Heart left ventricle (tissue), 16 donors: Measurements from ENCODE around the gene KLHL2. TPM values are rescaled to one million over a fixed set of nuclear protein-coding genes. Genes with fewer than 3 reads are reported as not detected.

ENCODE experiments used
- ATAC-seq, 4 donors: fragments of 200-7000 bp; cut with Tn5 transposase; one replicate each; pipeline ENCODE4 v1.9.1; 2020 to 2022; ENCODE audit warnings: moderate library complexity in 4 of 4, mild to moderate bottlenecking in 3 of 4, moderate number of reproducible peaks in 1 of 4
- DNase-seq, 5 donors: peaks; one replicate each; pipeline ENCODE4 v3.0.0-alpha.2; 2020
- H3K27ac ChIP-seq, 12 donors: fragments of 200-600 bp; sonication (generic) in 4 of 12; one replicate each; pipeline versions ENCODE4 v1.5.0 to v1.8.0; 2016 to 2022; ENCODE audit warnings: mild to moderate bottlenecking in 2 of 12
- H3K27me3 ChIP-seq, 9 donors: fragments of 200-600 bp; sonication (generic) in 2 of 9; one replicate each; pipeline versions ENCODE4 v1.5.1 to v1.8.0; 2016 to 2022; ENCODE audit warnings: mild to moderate bottlenecking in 3 of 9
- H3K36me3 ChIP-seq, 9 donors: fragments of 200-600 bp; sonication (generic) in 2 of 9; one replicate each; pipeline versions ENCODE4 v1.5.0 to v1.8.0; 2018 to 2022; ENCODE audit warnings: mild to moderate bottlenecking in 2 of 9
- H3K4me1 ChIP-seq, 12 donors: fragments of 200-600 bp; sonication (generic) in 4 of 12; one replicate each; pipeline versions ENCODE4 v1.5.0 to v1.8.0; 2016 to 2022; ENCODE audit warnings: mild to moderate bottlenecking in 3 of 12
- H3K4me3 ChIP-seq, 12 donors: fragments of 200-600 bp; sonication (generic) in 4 of 12; one replicate each; pipeline versions ENCODE4 v1.5.0 to v1.8.0; 2017 to 2022; ENCODE audit warnings: mild to moderate bottlenecking in 9 of 12, moderate library complexity in 4 of 12
- H3K9me3 ChIP-seq, 12 donors: fragments of 200-600 bp; sonication (generic) in 4 of 12; one replicate each; pipeline versions ENCODE4 v1.5.0 to v1.8.0; 2016 to 2022; ENCODE audit warnings: mild to moderate bottlenecking in 1 of 12
- POLR2A ChIP-seq, 2 donors: fragments of 450-650 bp; IDR thresholded peaks; one replicate each; pipeline ENCODE4 v1.6.1; 2017; ENCODE audit warnings: antibody characterized with exemption in 2 of 2, mild to moderate bottlenecking in 2 of 2, moderate library complexity in 2 of 2
- WGBS, 4 donors: extraction: QIAGEN DNeasy Blood & Tissue Kit in 2 of 4; methylation state at CpG; one replicate each; pipeline versions ENCODE4 v1.1.5 to v1.1.7; 2013 to 2018; 5-methylcytosine and 5-hydroxymethylcytosine counted together
- intact Hi-C, 10 donors: fragments of 100-400 bp; cut with DNase I; formaldehyde crosslinking; loops; one replicate each; pipeline versions ENCODE4 v1.11.1 to v1.14.2; 2022
- polyA plus RNA-seq, 2 donors: library from polyadenylated mRNA; stranded (reverse); fragments of 200-250 nt; gene quantifications; one replicate each; pipeline ENCODE4 v1.2.3, GENCODE V29; 2013
- total RNA-seq, 9 donors: library from RNA; depleted of rRNA in 2 of 9; stranded (reverse); fragments of >200 nt in 2 of 9; fragmentation: NEBNext Ultra II Directional in 3 of 9; extraction: Animal tissue kit (Norgen Biotek cat#: 25700) in 3 of 9; gene quantifications; one replicate each; pipeline versions ENCODE4 v1.1.0 to v1.2.4, GENCODE V29; 2016 to 2023
- TF ChIP-seq, protein P1 (sequence below), 12 donors: fragments of 200-600 bp; sonication (generic) in 4 of 12; IDR thresholded peaks; one replicate each; pipeline versions ENCODE4 v1.5.0 to v1.8.0; 2018 to 2022; ENCODE audit warnings: antibody characterized with exemption in 12 of 12, mild to moderate bottlenecking in 5 of 12
- donor health status: ischemic (EF 13 %, LVEDD 7.1; RV severe dilation, severe dysfunction).
- donor health status: healthy with polysubstance abuse.
- donor health status: DM: no; HTN: yes; CAD: no.
- donor health status: DM: no; HTN: no; CAD: no.
- donor health status: ischemic (EF 25% LVEDD 6.9; RV normal size, moderate dysfunction).
- donor health status: ischemic (EF 25% LVEDD 5.7; RV mildly dilated, moderate dysfunction).
- donor health status: healthy.
- donor health status: DM: yes; HTN: yes; CAD: no.
- donor health status: ischemic (EF 35%, LVEDD 5.7; RV mildly dilated, moderate dysfunction).
- donor health status: nonischemic (EF 11% LVEDD 7.7; RV severe dilation, severe dysfunction).
- donor health status: DM: yes; HTN: yes; CAD: no.
- donor health status: PGD.
- donor health status: ischemic (EF 29% LVEDD 5.4; RV normal size, mild dysfunction).
- donor health status: nonischemic (EF 23%, LVEDD 6.1; RV moderate dilation, normal function).

The KLHL2 gene
- total and polyA plus RNA-seq, 11 donors: 4.0 to 18.6 (median 10.8) TPM

DNA sequence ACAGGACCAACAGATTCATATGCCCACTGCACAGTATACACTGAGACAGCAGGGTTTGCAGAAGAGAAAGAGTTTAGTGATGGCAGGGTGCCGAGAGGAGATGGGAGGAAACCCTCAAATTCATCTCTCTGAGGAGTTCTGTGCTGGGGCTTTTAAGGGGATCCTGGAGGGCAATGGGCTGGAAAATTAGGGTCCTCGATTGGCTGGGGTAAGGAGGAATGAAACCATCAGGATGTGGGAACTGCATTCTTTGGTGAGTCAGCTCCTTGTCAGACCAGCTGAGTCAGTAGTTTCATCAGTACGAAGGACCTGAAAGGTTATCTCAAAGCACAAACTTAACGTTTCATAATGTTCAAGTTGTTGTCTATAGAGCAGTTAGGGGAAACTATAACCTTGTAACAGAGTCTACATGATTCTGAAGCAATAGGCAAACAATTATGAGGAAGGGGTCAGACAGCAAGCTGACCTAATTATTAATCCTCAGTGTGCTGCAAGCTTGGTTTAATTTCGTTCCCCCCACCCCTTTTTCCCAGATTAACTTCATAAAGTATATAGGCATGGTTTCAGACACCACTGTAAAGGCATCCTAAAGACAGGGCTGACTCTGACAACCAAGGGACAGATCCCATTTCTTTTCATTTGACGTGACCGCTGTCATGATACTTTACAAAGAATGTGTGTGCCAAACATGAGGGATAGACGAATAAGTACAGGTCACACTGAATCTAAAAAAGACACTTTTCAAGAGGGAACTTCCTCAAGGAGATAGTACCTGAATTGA is 118.6 kb downstream of the KLHL2 start:
- H3K9me3 ChIP-seq: no peaks in the 10 kb centered on the region
- H3K27ac ChIP-seq: no peak overlapping the region
- peaks cover 0 to 12% (median 0%) of the 10 kb centered on the region in 9 donors for H3K36me3 ChIP-seq
- 59 to 65% (median 60%) methylated on average over 8 of the region's 8 CpGs for WGBS, 4 donors
- no peak for TF ChIP-seq POLR2A (IDR thresholded peaks at IDR 0.05)
- TF ChIP-seq, protein P1, sequence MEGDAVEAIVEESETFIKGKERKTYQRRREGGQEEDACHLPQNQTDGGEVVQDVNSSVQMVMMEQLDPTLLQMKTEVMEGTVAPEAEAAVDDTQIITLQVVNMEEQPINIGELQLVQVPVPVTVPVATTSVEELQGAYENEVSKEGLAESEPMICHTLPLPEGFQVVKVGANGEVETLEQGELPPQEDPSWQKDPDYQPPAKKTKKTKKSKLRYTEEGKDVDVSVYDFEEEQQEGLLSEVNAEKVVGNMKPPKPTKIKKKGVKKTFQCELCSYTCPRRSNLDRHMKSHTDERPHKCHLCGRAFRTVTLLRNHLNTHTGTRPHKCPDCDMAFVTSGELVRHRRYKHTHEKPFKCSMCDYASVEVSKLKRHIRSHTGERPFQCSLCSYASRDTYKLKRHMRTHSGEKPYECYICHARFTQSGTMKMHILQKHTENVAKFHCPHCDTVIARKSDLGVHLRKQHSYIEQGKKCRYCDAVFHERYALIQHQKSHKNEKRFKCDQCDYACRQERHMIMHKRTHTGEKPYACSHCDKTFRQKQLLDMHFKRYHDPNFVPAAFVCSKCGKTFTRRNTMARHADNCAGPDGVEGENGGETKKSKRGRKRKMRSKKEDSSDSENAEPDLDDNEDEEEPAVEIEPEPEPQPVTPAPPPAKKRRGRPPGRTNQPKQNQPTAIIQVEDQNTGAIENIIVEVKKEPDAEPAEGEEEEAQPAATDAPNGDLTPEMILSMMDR (IDR thresholded peaks at IDR 0.05): no peak
- intact Hi-C loops: loop anchor here in 9 of 10 donors (2.0 to 10.0 kb wide), 7 partner anchors 117 to 214 kb away; partner anchors contain the start of genes KLHL2 (in 6 of the 9) and TMEM192 (in 3 of the 9)
- H3K4me1 ChIP-seq: peaks cover 0 to 40% (median 15%) of the 10 kb centered on the region in 12 donors
- DNase-seq (no peak), ATAC-seq (no peak)
- H3K27me3 ChIP-seq: no peaks in the 10 kb centered on the region
- peak overlapping the region in 7 of 12 donors; percentile 76 to 93 (median 83) for H3K4me3 ChIP-seq

DNA sequence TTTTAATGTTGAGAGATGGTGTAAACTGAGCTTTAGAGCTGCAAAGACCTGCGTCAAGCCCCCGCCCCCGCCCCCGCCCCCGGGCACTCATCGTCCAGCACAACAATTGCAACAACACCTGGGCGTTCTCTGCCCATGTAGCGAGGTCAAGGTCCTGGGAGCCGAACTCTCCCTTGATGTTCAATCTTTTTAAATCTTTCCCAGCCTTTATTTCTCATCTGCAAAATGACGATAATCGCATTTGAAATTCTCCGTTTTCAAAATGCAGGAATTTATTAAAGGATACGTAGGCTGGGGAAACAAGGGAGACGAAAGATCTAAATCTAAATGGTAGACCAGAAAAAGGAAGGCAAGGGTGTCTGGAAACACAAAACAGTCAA is 119.5 kb downstream of the KLHL2 start:
- no peaks in the 10 kb centered on the region for H3K27me3 ChIP-seq
- TF ChIP-seq POLR2A (IDR thresholded peaks at IDR 0.05): no peak
- TF ChIP-seq, protein P1 (IDR thresholded peaks at IDR 0.05): no peak
- no peaks in the 10 kb centered on the region for H3K9me3 ChIP-seq
- peak in 3 of 5 donors; percentile 19 to 27 (median 25) for DNase-seq
- peaks cover 0 to 32% (median 15%) of the 10 kb centered on the region in 12 donors for H3K4me1 ChIP-seq
- peak overlapping the region; percentile 10 to 86 (median 71) for H3K27ac ChIP-seq
- H3K4me3 ChIP-seq: peak overlapping the region; percentile 31 to 95 (median 82)
- intact Hi-C loops: loop anchor here in 8 of 10 donors (1.0 to 10.0 kb wide), 7 partner anchors 120 to 215 kb away; partner anchors contain the start of genes KLHL2 (in 7 of the 8) and TMEM192 (in 3 of the 8)
- 0 to 3% (median 0%) methylated on average over 14 of the region's 14 CpGs for WGBS, 4 donors
- H3K36me3 ChIP-seq: peaks cover 0 to 9% (median 0%) of the 10 kb centered on the region in 9 donors
- ATAC-seq: no peak

DNA sequence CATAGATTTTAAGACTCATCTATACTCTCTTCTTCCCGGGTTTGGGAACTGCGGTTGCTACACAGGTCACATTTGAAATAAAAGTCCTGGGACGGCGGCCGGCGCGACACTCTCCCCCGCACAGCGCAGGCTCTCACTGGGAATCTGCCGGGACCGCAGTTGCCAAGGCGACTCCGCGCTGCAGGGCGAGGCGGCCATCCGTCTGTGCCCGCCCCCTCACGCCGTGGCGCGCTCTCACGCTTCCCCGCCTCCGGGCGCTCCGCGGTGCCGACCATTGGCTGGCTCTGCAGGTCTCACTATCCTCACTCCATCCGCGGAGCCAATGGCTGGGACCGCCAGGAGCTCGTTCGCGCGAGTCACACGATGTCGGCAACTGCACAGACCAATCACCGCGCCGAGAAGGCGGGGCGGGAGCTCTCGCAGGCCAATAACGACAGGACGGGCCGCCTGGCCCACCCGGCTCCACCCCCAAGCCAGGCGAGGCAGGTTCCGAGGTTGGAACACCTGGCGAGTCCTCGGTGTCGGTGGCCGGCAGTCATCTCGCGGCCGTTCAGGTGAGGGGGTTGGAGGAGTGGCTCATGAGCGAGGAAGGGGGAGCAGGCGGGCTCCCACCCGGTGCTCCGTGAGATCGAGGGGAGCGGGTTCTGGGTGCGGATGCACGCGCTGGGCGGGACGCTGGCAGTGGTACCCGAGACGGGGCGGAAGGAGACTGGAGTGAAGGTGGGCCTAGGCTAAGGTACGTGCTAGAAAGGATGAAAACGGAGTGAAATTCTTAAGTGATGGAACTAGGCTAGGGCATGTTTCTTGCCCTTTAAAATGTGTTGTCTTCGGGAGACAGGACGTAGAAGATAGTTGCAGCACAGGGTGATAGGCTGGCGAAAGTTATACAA is 120.1 kb downstream of the KLHL2 start, which contains the start of gene MSMO1:
MSMO1 (plus strand) TSS at position 459 of the 890 bp plus-strand sequence. CDS start 5,702 bp downstream, outside the sequence.
- intact Hi-C loops: loop anchor here in 8 of 10 donors (1.0 to 10.0 kb wide), 7 partner anchors 120 to 215 kb away; partner anchors contain the start of genes KLHL2 (in 7 of the 8) and TMEM192 (in 3 of the 8)
- 0 to 1% (median 0%) methylated on average over 42 to 76 of the region's 76 CpGs for WGBS, 4 donors
- peak in 1 of 2 donors; percentile 77 for TF ChIP-seq POLR2A (IDR thresholded peaks at IDR 0.05)
- TF ChIP-seq, protein P1 (IDR thresholded peaks at IDR 0.05): no peak
- H3K27me3 ChIP-seq: no peaks in the 10 kb centered on the region
- peak; percentile 99 to 100 (median 100) for ATAC-seq
- peaks cover 0 to 38% (median 15%) of the 10 kb centered on the region in 12 donors for H3K4me1 ChIP-seq
- peaks cover 0 to 8% (median 0%) of the 10 kb centered on the region in 9 donors for H3K36me3 ChIP-seq
- DNase-seq: peak; percentile 99 to 100 (median 100)
- peak within 1 kb of the TSS; percentile 46 to 86 (median 71) for H3K27ac ChIP-seq
- H3K9me3 ChIP-seq: no peaks in the 10 kb centered on the region
- H3K4me3 ChIP-seq: peak within 1 kb of the TSS; percentile 76 to 95 (median 83)
